Measurements from ENCODE around the gene CSF1R. TPM values are rescaled to one million over a fixed set of nuclear protein-coding genes. Genes with fewer than 3 reads are reported as not detected.
A peak's percentile ranks its signal among the peaks of the same experiment; 100 is the strongest.

The CSF1R gene
- total RNA-seq, 1 experiment from 2014 or later = not detected

- peaks cover 28% of the 10 kb centered on the region for H3K4me1 ChIP-seq (ENCODE audit: low read length)
- no peaks in the 10 kb centered on the region for H3K9me3 ChIP-seq (ENCODE audit: low read length)
- H3K9me2 ChIP-seq (replicated peaks; ENCODE audit: insufficient read depth, low read length) = no peaks in the 10 kb centered on the region
- no peak overlapping the region for H3K9ac ChIP-seq (ENCODE audit: low read length)
- DNase-seq = peak; percentile 61
- H3K27me3 ChIP-seq (ENCODE audit: low read length) = no peaks in the 10 kb centered on the region
- H4K20me1 ChIP-seq (ENCODE audit: insufficient read depth, low read depth, low read length) = no peaks in the 10 kb centered on the region
- no peaks in the 10 kb centered on the region for H3K79me2 ChIP-seq (ENCODE audit: low read length)
- H3K36me3 ChIP-seq (ENCODE audit: insufficient read depth, low read length) = no peaks in the 10 kb centered on the region
- H3K27ac ChIP-seq (ENCODE audit: low read length) = no peak overlapping the region
- H3K4me3 ChIP-seq (ENCODE audit: low read length) = no peak overlapping the region
- peak overlapping the region; percentile 31 for H3K4me2 ChIP-seq (ENCODE audit: low read depth, low read length, poor library complexity, severe bottlenecking)
- H2AFZ ChIP-seq (ENCODE audit: low read length) = no peak overlapping the region
These were observed 19.4 kb downstream of the CSF1R start for GRCh38 chr5:150066901-150067396.

DNA sequence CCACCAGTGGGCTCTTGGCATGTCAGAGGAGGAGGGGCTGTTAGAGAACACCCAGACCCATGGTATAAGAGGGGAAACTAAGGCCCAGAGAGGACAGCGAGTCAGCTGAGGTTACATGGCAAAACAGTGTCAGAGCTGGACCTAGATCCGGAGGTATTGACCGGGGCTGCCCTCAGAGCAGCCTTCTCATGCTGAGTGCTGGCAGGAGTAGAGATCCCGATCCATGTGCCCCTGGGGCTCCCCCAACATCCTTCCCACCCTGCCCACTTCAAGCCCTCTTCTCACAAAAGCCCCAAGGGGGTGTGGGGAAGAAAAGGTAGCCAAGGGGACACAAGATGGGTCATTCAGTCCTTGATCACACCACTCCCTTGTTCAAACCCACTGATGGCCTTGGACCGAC, 19.9 kb downstream of the CSF1R start:
- Histone ChIP-seq H3K79me2 (ENCODE audit: low read length) (no peaks in the 10 kb centered on the region), H3K4me1 (ENCODE audit: low read length) (peaks cover 28% of the 10 kb centered on the region), H3K27ac (ENCODE audit: low read length) (no peak overlapping the region), H3K4me2 (ENCODE audit: low read depth, low read length, poor library complexity, severe bottlenecking) (peak overlapping the region; percentile 32), H3K4me3 (ENCODE audit: low read length) (no peak overlapping the region; the same call in 1 of the 2 replicates), H3K9me2 (replicated peaks; ENCODE audit: insufficient read depth, low read length) (no peaks in the 10 kb centered on the region), H3K27me3 (ENCODE audit: low read length) (no peaks in the 10 kb centered on the region), H2AFZ (ENCODE audit: low read length) (no peak overlapping the region), H3K36me3 (ENCODE audit: insufficient read depth, low read length) (no peaks in the 10 kb centered on the region), H3K9me3 (ENCODE audit: low read length) (no peaks in the 10 kb centered on the region), H4K20me1 (ENCODE audit: insufficient read depth, low read depth, low read length) (no peaks in the 10 kb centered on the region), H3K9ac (ENCODE audit: low read length) (no peak overlapping the region)
- no peak for DNase-seq

- Histone ChIP-seq H3K79me2 (ENCODE audit: low read length) (no peaks in the 10 kb centered on the region), H3K4me3 (ENCODE audit: low read length) (no peak overlapping the region; the same call in 1 of the 2 replicates), H3K4me2 (ENCODE audit: low read depth, low read length, poor library complexity, severe bottlenecking) (peak overlapping the region; percentile 32), H3K9ac (ENCODE audit: low read length) (no peak overlapping the region), H3K27ac (ENCODE audit: low read length) (no peak overlapping the region), H3K27me3 (ENCODE audit: low read length) (no peaks in the 10 kb centered on the region), H3K9me2 (replicated peaks; ENCODE audit: insufficient read depth, low read length) (no peaks in the 10 kb centered on the region), H3K4me1 (ENCODE audit: low read length) (peaks cover 28% of the 10 kb centered on the region), H3K36me3 (ENCODE audit: insufficient read depth, low read length) (no peaks in the 10 kb centered on the region), H4K20me1 (ENCODE audit: insufficient read depth, low read depth, low read length) (no peaks in the 10 kb centered on the region), H3K9me3 (ENCODE audit: low read length) (no peaks in the 10 kb centered on the region), H2AFZ (ENCODE audit: low read length) (no peak overlapping the region)
- DNase-seq = no peak
These were observed 20.5 kb downstream of the CSF1R start for GRCh38 chr5:150065886-150066285.

DNA sequence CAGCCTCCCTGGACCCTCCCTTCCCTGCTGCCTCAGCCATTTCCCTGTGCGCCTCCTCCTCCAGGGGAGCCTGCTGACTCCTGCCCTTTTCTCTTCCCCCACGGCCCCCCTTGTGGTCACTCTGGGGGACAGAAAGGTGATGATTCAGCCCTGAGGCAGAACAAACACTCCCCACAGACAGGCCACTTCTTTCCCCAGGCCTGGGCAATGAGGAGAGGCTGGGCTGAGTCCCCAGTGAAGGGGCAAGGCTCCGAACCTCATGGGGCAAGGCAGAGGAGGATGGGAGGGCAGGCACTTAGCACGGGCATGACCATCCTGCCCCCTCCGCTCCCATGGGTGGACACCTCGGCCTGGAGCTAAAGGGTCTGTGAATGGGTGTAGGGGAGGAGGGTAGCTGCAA, 21.0 kb downstream of the CSF1R start:
- H3K4me1 ChIP-seq (ENCODE audit: low read length) = peaks cover 28% of the 10 kb centered on the region
- no peaks in the 10 kb centered on the region for H3K9me2 ChIP-seq (replicated peaks; ENCODE audit: insufficient read depth, low read length)
- no peak overlapping the region; the same call in 1 of the 2 replicates for H3K4me3 ChIP-seq (ENCODE audit: low read length)
- no peak for DNase-seq
- no peak overlapping the region for H3K9ac ChIP-seq (ENCODE audit: low read length)
- H3K79me2 ChIP-seq (ENCODE audit: low read length) = no peaks in the 10 kb centered on the region
- H3K27ac ChIP-seq (ENCODE audit: low read length) = no peak overlapping the region
- no peaks in the 10 kb centered on the region for H3K9me3 ChIP-seq (ENCODE audit: low read length)
- no peaks in the 10 kb centered on the region for H3K27me3 ChIP-seq (ENCODE audit: low read length)
- H3K36me3 ChIP-seq (ENCODE audit: insufficient read depth, low read length) = no peaks in the 10 kb centered on the region
- H2AFZ ChIP-seq (ENCODE audit: low read length) = no peak overlapping the region
- H4K20me1 ChIP-seq (ENCODE audit: insufficient read depth, low read depth, low read length) = no peaks in the 10 kb centered on the region
- H3K4me2 ChIP-seq (ENCODE audit: low read depth, low read length, poor library complexity, severe bottlenecking) = peak overlapping the region; percentile 32

- Histone ChIP-seq H2AFZ (ENCODE audit: low read length) (no peak overlapping the region), H3K9me3 (ENCODE audit: low read length) (no peaks in the 10 kb centered on the region), H3K79me2 (ENCODE audit: low read length) (no peaks in the 10 kb centered on the region), H3K4me1 (ENCODE audit: low read length) (peaks cover 28% of the 10 kb centered on the region), H3K27ac (ENCODE audit: low read length) (no peak overlapping the region), H3K9me2 (replicated peaks; ENCODE audit: insufficient read depth, low read length) (no peaks in the 10 kb centered on the region), H3K4me2 (ENCODE audit: low read depth, low read length, poor library complexity, severe bottlenecking) (no peak overlapping the region), H3K4me3 (ENCODE audit: low read length) (no peak overlapping the region), H3K9ac (ENCODE audit: low read length) (no peak overlapping the region), H3K36me3 (ENCODE audit: insufficient read depth, low read length) (no peaks in the 10 kb centered on the region), H4K20me1 (ENCODE audit: insufficient read depth, low read depth, low read length) (no peaks in the 10 kb centered on the region), H3K27me3 (ENCODE audit: low read length) (no peaks in the 10 kb centered on the region)
- no peak for DNase-seq
These were observed 21.6 kb downstream of the CSF1R start for GRCh38 chr5:150064681-150065220.

GRCh38 chr5:150063638-150064037, 22.7 kb downstream of the CSF1R start:
- Histone ChIP-seq H3K4me2 (ENCODE audit: low read depth, low read length, poor library complexity, severe bottlenecking) (no peak overlapping the region), H3K9me3 (ENCODE audit: low read length) (no peaks in the 10 kb centered on the region), H3K9me2 (replicated peaks; ENCODE audit: insufficient read depth, low read length) (no peaks in the 10 kb centered on the region), H3K79me2 (ENCODE audit: low read length) (no peaks in the 10 kb centered on the region), H3K27me3 (ENCODE audit: low read length) (no peaks in the 10 kb centered on the region), H2AFZ (ENCODE audit: low read length) (no peak overlapping the region), H3K4me1 (ENCODE audit: low read length) (peaks cover 28% of the 10 kb centered on the region), H3K4me3 (ENCODE audit: low read length) (no peak overlapping the region), H3K27ac (ENCODE audit: low read length) (no peak overlapping the region), H3K36me3 (ENCODE audit: insufficient read depth, low read length) (no peaks in the 10 kb centered on the region), H3K9ac (ENCODE audit: low read length) (no peak overlapping the region), H4K20me1 (ENCODE audit: insufficient read depth, low read depth, low read length) (no peaks in the 10 kb centered on the region)
- no peak for DNase-seq

DNA sequence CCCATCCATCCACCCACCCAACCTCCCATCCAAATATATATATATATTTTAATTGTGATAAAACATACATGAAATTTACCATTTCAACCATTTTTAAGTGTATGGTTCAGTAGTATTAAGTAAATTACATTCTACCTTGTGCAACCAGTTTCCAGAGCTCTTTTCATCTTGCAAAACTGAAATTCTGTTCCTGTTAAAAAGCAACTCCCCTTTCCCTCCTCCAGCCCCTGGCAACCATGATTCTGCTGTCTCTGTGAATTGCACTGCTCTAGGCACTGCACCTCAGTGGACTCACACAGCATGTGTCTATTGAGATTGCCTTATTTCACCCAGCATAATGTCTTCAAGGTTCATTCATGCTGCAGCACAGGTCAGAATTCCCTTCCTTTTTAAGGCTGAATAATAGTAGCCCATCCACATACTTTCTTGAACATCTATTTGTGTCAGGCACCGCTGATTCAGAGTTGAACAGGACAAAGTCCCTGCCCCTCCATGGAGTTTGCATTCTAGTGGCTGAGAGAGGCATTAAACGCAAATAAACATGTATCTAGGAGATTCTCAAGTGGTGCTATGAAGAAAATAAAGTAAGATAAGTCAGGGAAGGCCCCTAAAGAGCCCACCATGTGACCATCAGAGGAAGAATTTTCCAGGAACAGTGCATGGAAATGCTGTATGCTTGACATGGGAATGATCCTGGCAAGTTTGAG, 24.0 kb downstream of the CSF1R start:
- Histone ChIP-seq H3K79me2 (ENCODE audit: low read length) (no peaks in the 10 kb centered on the region), H3K9ac (ENCODE audit: low read length) (no peak overlapping the region), H3K27ac (ENCODE audit: low read length) (no peak overlapping the region), H3K9me3 (ENCODE audit: low read length) (no peaks in the 10 kb centered on the region), H3K9me2 (replicated peaks; ENCODE audit: insufficient read depth, low read length) (no peaks in the 10 kb centered on the region), H3K36me3 (ENCODE audit: insufficient read depth, low read length) (no peaks in the 10 kb centered on the region), H3K4me3 (ENCODE audit: low read length) (no peak overlapping the region), H3K4me2 (ENCODE audit: low read depth, low read length, poor library complexity, severe bottlenecking) (no peak overlapping the region), H2AFZ (ENCODE audit: low read length) (no peak overlapping the region), H4K20me1 (ENCODE audit: insufficient read depth, low read depth, low read length) (no peaks in the 10 kb centered on the region), H3K27me3 (ENCODE audit: low read length) (no peaks in the 10 kb centered on the region), H3K4me1 (ENCODE audit: low read length) (peaks cover 23% of the 10 kb centered on the region)
- DNase-seq = no peak

DNA sequence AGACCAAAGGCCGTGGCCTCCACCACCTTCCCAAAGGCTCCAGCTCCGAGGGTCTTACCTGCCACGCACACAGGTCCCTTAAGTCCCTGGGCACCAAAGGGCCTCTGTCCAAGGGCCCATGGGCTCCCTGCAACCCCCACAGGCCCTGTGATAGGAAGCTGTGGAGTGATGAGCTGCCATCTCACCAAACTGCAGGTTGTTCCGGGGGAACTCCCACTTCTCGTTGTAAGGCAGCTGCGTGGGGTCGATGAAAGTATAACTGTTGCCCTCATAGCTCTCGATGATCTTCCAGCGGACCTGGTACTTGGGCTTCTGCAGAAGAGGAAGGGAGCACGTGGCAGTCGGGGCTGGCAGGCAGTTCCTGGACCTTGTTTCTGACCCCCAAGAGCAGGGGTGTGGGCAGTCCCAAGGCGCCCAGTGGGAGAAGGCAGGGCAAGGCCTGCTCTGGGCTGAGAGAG, 24.8 kb downstream of the CSF1R start:
- no peak overlapping the region for H3K9ac ChIP-seq (ENCODE audit: low read length)

More for the DNA sequence above, 24.8 kb downstream of the CSF1R start:
- H3K4me2 ChIP-seq (ENCODE audit: low read depth, low read length, poor library complexity, severe bottlenecking) = no peak overlapping the region
- no peaks in the 10 kb centered on the region for H3K9me2 ChIP-seq (replicated peaks; ENCODE audit: insufficient read depth, low read length)
- no peaks in the 10 kb centered on the region for H3K79me2 ChIP-seq (ENCODE audit: low read length)
- no peaks in the 10 kb centered on the region for H3K36me3 ChIP-seq (ENCODE audit: insufficient read depth, low read length)
- H4K20me1 ChIP-seq (ENCODE audit: insufficient read depth, low read depth, low read length) = no peaks in the 10 kb centered on the region
- no peak overlapping the region for H2AFZ ChIP-seq (ENCODE audit: low read length)
- no peak for DNase-seq
- no peak overlapping the region for H3K4me3 ChIP-seq (ENCODE audit: low read length)
- H3K9me3 ChIP-seq (ENCODE audit: low read length) = no peaks in the 10 kb centered on the region
- no peak overlapping the region for H3K27ac ChIP-seq (ENCODE audit: low read length)
- H3K4me1 ChIP-seq (ENCODE audit: low read length) = peaks cover 15% of the 10 kb centered on the region
- H3K27me3 ChIP-seq (ENCODE audit: low read length) = no peaks in the 10 kb centered on the region

All from Karpas-422 (cell line).